BE2C (cell line): ENCODE measurements around the gene ADSS1.

Source experiments
- DNase-seq: peaks from one replicate; pipeline ENCODE4 v3.0.0-alpha.2; 2020
- H3K27me3 ChIP-seq: fragments of 250-450 bp; sonication (Bioruptor Pico); 2 replicates; pipeline ENCODE4 v1.5.1; 2020; ENCODE audit warnings: mild to moderate bottlenecking
- H3K36me3 ChIP-seq: fragments of 250-450 bp; sonication (Bioruptor Pico); 2 replicates; pipeline ENCODE4 v1.5.1; 2020; ENCODE audit warnings: mild to moderate bottlenecking
- H3K4me1 ChIP-seq: fragments of 250-450 bp; sonication (Bioruptor Pico); 2 replicates; pipeline ENCODE4 v1.5.1; 2020
- H3K4me3 ChIP-seq: 2 replicates; pipeline ENCODE4 v1.5.1; 2011; ENCODE audit warnings: low read depth, low read length
- H3K9me3 ChIP-seq: fragments of 250-450 bp; sonication (Bioruptor Pico); 2 replicates; pipeline ENCODE4 v1.5.1; 2020
- CTCF ChIP-seq: IDR thresholded peaks from 2 replicates; pipeline ENCODE4 v1.5.1; 2012; ENCODE audit warnings: mild to moderate bottlenecking, low read depth, low read length

Gene ADSS1

GRCh38 chr14:104694475-104694950 is 29.5 kb upstream of the ADSS1 start:
- no peak overlapping the region for H3K4me3 ChIP-seq
- H3K36me3 ChIP-seq = peaks cover 26% of the 10 kb centered on the region
- no peak for TF ChIP-seq CTCF
- no peaks in the 10 kb centered on the region for H3K27me3 ChIP-seq
- DNase-seq = no peak
- no peaks in the 10 kb centered on the region for H3K9me3 ChIP-seq
- peaks cover 11% of the 10 kb centered on the region; the same call in 1 of the 2 replicates for H3K4me1 ChIP-seq

- no peak for DNase-seq
- TF ChIP-seq CTCF = no peak
- H3K36me3 ChIP-seq = peaks cover 26% of the 10 kb centered on the region
- no peaks in the 10 kb centered on the region for H3K9me3 ChIP-seq
- H3K4me1 ChIP-seq = peaks cover 11% of the 10 kb centered on the region; the same call in 1 of the 2 replicates
- no peak overlapping the region for H3K4me3 ChIP-seq
- H3K27me3 ChIP-seq = no peaks in the 10 kb centered on the region
These were observed 28.9 kb upstream of the ADSS1 start for GRCh38 chr14:104694991-104695659.

- Histone ChIP-seq H3K9me3 (no peaks in the 10 kb centered on the region), H3K27me3 (no peaks in the 10 kb centered on the region), H3K4me1 (peaks cover 8% of the 10 kb centered on the region; the same call in 1 of the 2 replicates), H3K36me3 (peaks cover 25% of the 10 kb centered on the region), H3K4me3 (no peak overlapping the region)
- no peak for DNase-seq
- TF ChIP-seq CTCF = no peak
These were observed 28.4 kb upstream of the ADSS1 start for GRCh38 chr14:104695660-104696000.

- H3K4me3 ChIP-seq = no peak overlapping the region
- peaks cover 29% of the 10 kb centered on the region for H3K36me3 ChIP-seq
- no peaks in the 10 kb centered on the region for H3K27me3 ChIP-seq
- H3K9me3 ChIP-seq = no peaks in the 10 kb centered on the region
- TF ChIP-seq CTCF = no peak
- peaks cover 4% of the 10 kb centered on the region; the same call in 1 of the 2 replicates for H3K4me1 ChIP-seq
- DNase-seq = no peak
These were observed 27.2 kb upstream of the ADSS1 start for GRCh38 chr14:104696671-104697316.

- Histone ChIP-seq H3K27me3 (no peaks in the 10 kb centered on the region), H3K36me3 (peaks cover 26% of the 10 kb centered on the region), H3K9me3 (no peaks in the 10 kb centered on the region), H3K4me3 (no peak overlapping the region), H3K4me1 (peaks cover 4% of the 10 kb centered on the region; the same call in 1 of the 2 replicates)
- no peak for DNase-seq
- no peak for TF ChIP-seq CTCF
These were observed 26.7 kb upstream of the ADSS1 start for GRCh38 chr14:104697317-104697703.
